HCT116 (cell line): ENCODE data around the gene FAM78B. TPM values are rescaled to one million over a fixed set of nuclear protein-coding genes. Genes with fewer than 3 reads are reported as not detected.

Experiments used
- ATAC-seq: fragments of 200-7000 bp; cut with Tn5 transposase; 2 replicates; pipeline ENCODE4 v1.9.1; 2020; ENCODE audit warnings: mild to moderate bottlenecking, moderate library complexity
- BruUV-seq: library from RNA; stranded (reverse); fragments of 400-500 nt; replicated peaks from 2 replicates; lab custom pipeline; 2021; lab: Mats Ljungman, UMichigan
- CTCF ChIA-PET: fragments of 300-600 bp; sonication (Branson Sonifier 250); formaldehyde crosslinking; loops from one replicate; lab custom pipeline; 2021; ENCODE audit warnings: antibody characterized with exemption; lab: Charles Lee
- POLR2A ChIA-PET: fragments of 300-600, 350-600 bp; sonication (Branson Sonifier 250); formaldehyde crosslinking; loops from one replicate; lab custom pipeline; 2021; ENCODE audit warnings: antibody characterized with exemption; lab: Charles Lee
- RAD21 ChIA-PET, 2 experiments: fragments of 300-600 bp; sonication (Branson Sonifier 250); formaldehyde crosslinking; loops; one replicate each; lab custom pipeline; 2023; ENCODE audit warnings: low total read pairs in 2 of 2; ENCODE audit not compliant: uncharacterized antibody in 2 of 2, unreplicated experiment in 2 of 2, low non-redundant PET in 1 of 2; lab: Charles Lee
- DNase-seq: peaks from one replicate; pipeline ENCODE4 v3.0.0-alpha.2; 2010; ENCODE audit warnings: low read depth, low spot score
- H2AFZ ChIP-seq: fragments of 200-600 bp; shearing (Covaris generic), sonication (generic); 2 replicates; pipeline ENCODE4 v1.6.1; 2017; ENCODE audit warnings: low read depth, mixed run types, mixed read lengths, antibody characterized with exemption, low read length; ENCODE audit not compliant: poor library complexity, severe bottlenecking
- H3K27ac ChIP-seq: 2 replicates; pipeline ENCODE4 v1.5.1; 2012; ENCODE audit warnings: low read depth, low read length
- H3K27me3 ChIP-seq: fragments of 200-600 bp; sonication (generic); 2 replicates; pipeline ENCODE4 v1.6.1; 2016; ENCODE audit warnings: mixed run types, low read length, mixed read lengths; ENCODE audit not compliant: insufficient read depth
- H3K36me3 ChIP-seq, 2 experiments: fragments of 200-500 bp in 1 of 2; fragments of 200-600 bp in 1 of 2; sonication (Bioruptor generic) in 1 of 2; sonication (generic) in 1 of 2; 2 replicates each; pipeline versions ENCODE4 v1.5.1 to v1.6.1; 2014 to 2016; ENCODE audit warnings: low read length in 2 of 2, inconsistent platforms in 1 of 2, mixed read lengths in 1 of 2, mixed run types in 1 of 2; ENCODE audit not compliant: insufficient read depth in 2 of 2, control insufficient read depth in 1 of 2
- H3K4me1 ChIP-seq, 2 experiments: fragments of 200-600 bp in 1 of 2; sonication (generic) in 1 of 2; 2 replicates each; pipeline versions ENCODE4 v1.5.1 to v1.6.1; 2012 to 2017; ENCODE audit warnings: low read length in 2 of 2, inconsistent platforms in 1 of 2, mild to moderate bottlenecking in 1 of 2, mixed read lengths in 1 of 2, mixed run types in 1 of 2, moderate library complexity in 1 of 2; ENCODE audit not compliant: insufficient read depth in 2 of 2, control insufficient read depth in 1 of 2
- H3K4me2 ChIP-seq: fragments of 200-600 bp; sonication (generic); 2 replicates; pipeline ENCODE4 v1.6.1; 2017; ENCODE audit warnings: mixed run types, low read length, mixed read lengths
- H3K4me3 ChIP-seq, 2 experiments: fragments of 200-600 bp in 1 of 2; sonication (generic) in 1 of 2; replicated peaks in 1 of 2; 2 replicates each; pipeline ENCODE4 v1.5.1; 2011 to 2016; ENCODE audit warnings: low read length in 2 of 2, control low read depth in 1 of 2, low read depth in 1 of 2, mild to moderate bottlenecking in 1 of 2, mixed read lengths in 1 of 2, mixed run types in 1 of 2
- H3K79me2 ChIP-seq: fragments of 200-600 bp; sonication (generic); 2 replicates; pipeline ENCODE4 v1.6.1; 2017; ENCODE audit warnings: mild to moderate bottlenecking, mixed run types, low read length, moderate library complexity, mixed read lengths; ENCODE audit not compliant: insufficient read depth
- H3K9ac ChIP-seq: fragments of 200-600 bp; sonication (generic); 2 replicates; pipeline ENCODE4 v1.6.1; 2016; ENCODE audit warnings: low read length, mixed read lengths
- H3K9me2 ChIP-seq: fragments of 200-600 bp; sonication (generic), shearing (Covaris generic); 2 replicates; pipeline ENCODE4 v1.6.1; 2017; ENCODE audit warnings: mixed run types, mild to moderate bottlenecking, moderate library complexity; ENCODE audit not compliant: insufficient read depth
- H3K9me3 ChIP-seq, 2 experiments: fragments of 200-500 bp in 1 of 2; fragments of 200-600 bp in 1 of 2; sonication (Bioruptor generic) in 1 of 2; sonication (generic) in 1 of 2; 2 replicates each; pipeline ENCODE4 v1.6.1; 2014 to 2017; ENCODE audit warnings: low read length in 2 of 2, mixed read lengths in 2 of 2, inconsistent platforms in 1 of 2, low read depth in 1 of 2, mild to moderate bottlenecking in 1 of 2, mixed run types in 1 of 2, moderate library complexity in 1 of 2; ENCODE audit not compliant: control insufficient read depth in 1 of 2, insufficient read depth in 1 of 2
- H4K20me1 ChIP-seq: fragments of 200-600 bp; sonication (generic), shearing (Covaris generic); 2 replicates; pipeline ENCODE4 v1.6.1; 2017; ENCODE audit warnings: mixed run types, mild to moderate bottlenecking, moderate library complexity; ENCODE audit not compliant: insufficient read depth
- CBX3 ChIP-seq: IDR thresholded peaks from 2 replicates; pipeline ENCODE4 v1.6.1; 2012; ENCODE audit warnings: low read depth
- CEBPB ChIP-seq: IDR thresholded peaks from 2 replicates; pipeline ENCODE4 v1.6.1; 2012; ENCODE audit warnings: low read depth
- EGR1 ChIP-seq: IDR thresholded peaks from 2 replicates; pipeline ENCODE4 v1.6.1; 2012; ENCODE audit warnings: low read depth
- EZH2phosphoT487 ChIP-seq: fragments of 200-600 bp; IDR thresholded peaks from 2 replicates; pipeline ENCODE4 v1.6.1; 2018; ENCODE audit warnings: antibody characterized with exemption, borderline replicate concordance
- JUND ChIP-seq: IDR thresholded peaks from 2 replicates; pipeline ENCODE4 v1.6.1; 2012
- POLR2A ChIP-seq: IDR thresholded peaks from 2 replicates; pipeline ENCODE4 v1.7.0; 2011; ENCODE audit warnings: borderline replicate concordance; ENCODE audit not compliant: insufficient read depth, insufficient read length; ENCODE audit errors: extremely low read depth
- POLR2AphosphoS5 ChIP-seq: IDR thresholded peaks from 2 replicates; pipeline ENCODE4 v1.6.1; 2011; ENCODE audit warnings: mild to moderate bottlenecking, low read depth, low read length, moderate library complexity
- RAD21 ChIP-seq: IDR thresholded peaks from 2 replicates; pipeline ENCODE4 v1.6.1; 2012; ENCODE audit warnings: low read depth, mild to moderate bottlenecking
- REST ChIP-seq: IDR thresholded peaks from 2 replicates; pipeline ENCODE4 v1.6.1; 2012; ENCODE audit warnings: low read depth
- SIN3A ChIP-seq: IDR thresholded peaks from 2 replicates; pipeline ENCODE4 v1.6.1; 2012; ENCODE audit warnings: low read depth
- SP1 ChIP-seq: IDR thresholded peaks from 2 replicates; pipeline ENCODE4 v1.6.1; 2012; ENCODE audit warnings: low read depth
- SRF ChIP-seq: IDR thresholded peaks from 2 replicates; pipeline ENCODE4 v1.6.1; 2012; ENCODE audit warnings: low read depth
- TCF7L2 ChIP-seq: IDR thresholded peaks from 2 replicates; pipeline ENCODE4 v1.7.0; 2011; ENCODE audit warnings: borderline replicate concordance, inconsistent platforms; ENCODE audit not compliant: insufficient read depth, insufficient read length; ENCODE audit errors: extremely low read depth
- YY1 ChIP-seq: IDR thresholded peaks from 2 replicates; pipeline ENCODE4 v1.6.1; 2011; ENCODE audit warnings: low read length, low read depth, moderate library complexity, mild to moderate bottlenecking; ENCODE audit not compliant: insufficient replicate concordance; ENCODE audit errors: extremely low read depth
- ZFX ChIP-seq: fragments of 450-650 bp; IDR thresholded peaks from 2 replicates; pipeline ENCODE4 v1.6.1; 2017
- ZNF274 ChIP-seq: fragments of 200-500 bp; sonication (Bioruptor generic); IDR thresholded peaks from 2 replicates; pipeline ENCODE4 v1.6.1; 2014; ENCODE audit warnings: mild to moderate bottlenecking, low read depth, low read length, inconsistent platforms
- intact Hi-C: fragments of 100-400 bp; cut with micrococcal nuclease; formaldehyde crosslinking; loops from 2 replicates; pipeline ENCODE4 v1.10.0; 2022
- total RNA-seq: library from RNA; stranded (reverse); gene quantifications from one replicate; pipeline ENCODE4 v1.2.1, GENCODE V29; 2021; ENCODE audit not compliant: unreplicated experiment
- TF ChIP-seq, protein P1 (sequence below): IDR thresholded peaks from 2 replicates; pipeline ENCODE4 v1.6.1; 2012
- TF ChIP-seq, protein P2 (sequence below): IDR thresholded peaks from 2 replicates; pipeline ENCODE4 v1.6.1; 2012

FAM78B gene
- total RNA-seq, 1 experiment from 2014 or later = 1.4 TPM

GRCh38 chr1:166151804-166152203 is 15.0 kb downstream of the FAM78B start:
- Histone ChIP-seq H3K4me2 (no peak overlapping the region), H2AFZ (no peak overlapping the region), H3K36me3 (no peaks in the 10 kb centered on the region), H3K4me3 (no peak overlapping the region), H3K9me3 (no peaks in the 10 kb centered on the region), H3K27ac (no peak overlapping the region), H4K20me1 (no peaks in the 10 kb centered on the region), H3K9ac (no peak overlapping the region), H3K4me1 (no peaks in the 10 kb centered on the region), H3K79me2 (no peaks in the 10 kb centered on the region), H3K9me2 (no peaks in the 10 kb centered on the region), H3K27me3 (peaks cover 3% of the 10 kb centered on the region; the same call in 1 of the 2 replicates)
- no peak for DNase-seq
- POLR2A ChIA-PET = no interaction called here
- intact Hi-C loops = no loop called here
- CTCF ChIA-PET = no interaction called here
- TF ChIP-seq POLR2A (no peak), ZNF274 (no peak), CEBPB (no peak), TCF7L2 (no peak), SRF (no peak), ZFX (no peak), CBX3 (no peak), POLR2AphosphoS5 (no peak), SIN3A (no peak), JUND (no peak), YY1 (no peak), RAD21 (no peak)
- TF ChIP-seq, protein P1, sequence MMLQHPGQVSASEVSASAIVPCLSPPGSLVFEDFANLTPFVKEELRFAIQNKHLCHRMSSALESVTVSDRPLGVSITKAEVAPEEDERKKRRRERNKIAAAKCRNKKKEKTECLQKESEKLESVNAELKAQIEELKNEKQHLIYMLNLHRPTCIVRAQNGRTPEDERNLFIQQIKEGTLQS = no peak
- TF ChIP-seq, protein P2, sequence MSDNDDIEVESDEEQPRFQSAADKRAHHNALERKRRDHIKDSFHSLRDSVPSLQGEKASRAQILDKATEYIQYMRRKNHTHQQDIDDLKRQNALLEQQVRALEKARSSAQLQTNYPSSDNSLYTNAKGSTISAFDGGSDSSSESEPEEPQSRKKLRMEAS = no peak
- ATAC-seq = no peak
- no TSS peak for BruUV-seq
- RAD21 ChIA-PET = no interaction called here

DNA sequence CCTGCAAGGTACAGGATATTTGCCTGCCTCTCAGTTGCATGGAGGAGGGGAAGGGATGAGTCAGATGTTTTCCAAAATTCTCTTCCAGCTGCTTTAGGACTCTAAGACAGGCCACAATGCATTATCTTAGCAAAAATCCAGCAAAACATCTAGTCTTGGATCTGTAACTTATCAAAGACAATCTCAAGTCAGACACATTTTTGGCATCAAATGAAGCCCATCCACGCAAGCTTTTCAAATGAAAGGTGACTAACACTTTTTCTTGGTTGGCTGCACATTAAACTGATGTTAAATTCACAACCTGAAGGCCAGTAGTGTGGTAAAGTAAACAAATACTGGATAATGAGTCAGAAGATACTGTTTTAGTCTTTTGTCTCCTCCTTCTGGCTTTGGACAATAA is 21.3 kb downstream of the FAM78B start:
- CTCF ChIA-PET = no interaction called here
- no peak overlapping the region for H3K4me3 ChIP-seq
- H3K9ac ChIP-seq = no peak overlapping the region
- BruUV-seq = no TSS peak
- H2AFZ ChIP-seq = no peak overlapping the region
- H3K4me2 ChIP-seq = no peak overlapping the region
- no peaks in the 10 kb centered on the region for H3K36me3 ChIP-seq
- no peak for DNase-seq
- no peak overlapping the region for H3K27ac ChIP-seq
- no peak for ATAC-seq
- no peaks in the 10 kb centered on the region for H3K9me3 ChIP-seq
- POLR2A ChIA-PET = no interaction called here
- no peaks in the 10 kb centered on the region for H4K20me1 ChIP-seq
- H3K9me2 ChIP-seq = no peaks in the 10 kb centered on the region
- no peaks in the 10 kb centered on the region for H3K79me2 ChIP-seq
- RAD21 ChIA-PET = no interaction called here
- intact Hi-C loops = no loop called here
- peaks cover 3% of the 10 kb centered on the region; the same call in 1 of the 2 replicates for H3K27me3 ChIP-seq
- no peaks in the 10 kb centered on the region for H3K4me1 ChIP-seq
- no peak for TF ChIP-seq EZH2phosphoT487
- TF ChIP-seq SRF = no peak
- TF ChIP-seq SIN3A = no peak
- no peak for TF ChIP-seq REST
- TF ChIP-seq ZFX = no peak
- TF ChIP-seq YY1 = no peak
- TF ChIP-seq EGR1 = no peak
- TF ChIP-seq, protein P1 = no peak
- TF ChIP-seq SP1 = no peak
- TF ChIP-seq TCF7L2 = no peak
- no peak for TF ChIP-seq CBX3
- no peak for TF ChIP-seq RAD21
- TF ChIP-seq POLR2A = no peak
